HepG2 (cell line): Measurements from ENCODE around the gene MALRD1. TPM values are rescaled to one million over a fixed set of nuclear protein-coding genes. Genes with fewer than 3 reads are reported as not detected.

Experiments used
- AHR ChIP-seq: IDR thresholded peaks from 2 replicates; pipeline ENCODE4 v1.6.1; 2018; ENCODE audit warnings: missing genetic modification reagents, missing compliant biosample characterization
- ASH2L ChIP-seq: fragments of 300-600, 200-600 bp; sonication (generic); IDR thresholded peaks from 2 replicates; pipeline ENCODE4 v1.7.0; 2017; ENCODE audit warnings: low read depth, mild to moderate bottlenecking, moderate library complexity, mixed read lengths, low read length; ENCODE audit not compliant: insufficient read length
- CEBPB ChIP-seq: IDR thresholded peaks from 2 replicates; pipeline ENCODE4 v1.6.1; 2011; ENCODE audit warnings: low read depth, low read length, improper control_type of control experiment, borderline replicate concordance
- FOXA3 ChIP-seq: IDR thresholded peaks from 2 replicates; pipeline ENCODE4 v1.6.1; 2016; ENCODE audit warnings: missing genetic modification reagents, missing compliant biosample characterization
- KDM1A ChIP-seq: IDR thresholded peaks from 2 replicates; pipeline ENCODE4 v1.6.1; 2016; ENCODE audit warnings: missing compliant biosample characterization
- KMT2A ChIP-seq: sonication (generic); formaldehyde crosslinking; IDR thresholded peaks from 2 replicates; pipeline ENCODE4 v1.4.0; 2020; ENCODE audit warnings: missing genetic modification reagents
- MAFK ChIP-seq, 2 experiments: IDR thresholded peaks in 1 of 2; conservative IDR thresholded peaks in 1 of 2; 2 replicates each; pipeline ENCODE4 v1.6.1; 2011; ENCODE audit warnings: improper control_type of control experiment in 2 of 2, low read length in 2 of 2
- NFKBIZ ChIP-seq: IDR thresholded peaks from 2 replicates; pipeline ENCODE4 v1.6.1; 2018; ENCODE audit warnings: missing genetic modification reagents, missing compliant biosample characterization
- NKX3-1 ChIP-seq: sonication (generic); formaldehyde crosslinking; IDR thresholded peaks from 2 replicates; pipeline ENCODE4 v1.5.0; 2020; ENCODE audit warnings: missing genetic modification reagents
- NPAS2 ChIP-seq: sonication (generic); formaldehyde crosslinking; IDR thresholded peaks from 2 replicates; pipeline ENCODE4 v1.8.0; 2022; ENCODE audit warnings: mild to moderate bottlenecking, missing genetic modification reagents, borderline replicate concordance
- RFX3 ChIP-seq: IDR thresholded peaks from 2 replicates; pipeline ENCODE4 v1.6.1; 2016; ENCODE audit warnings: missing biosample characterization, missing genetic modification reagents
- SAFB2 ChIP-seq: sonication (generic); formaldehyde crosslinking; IDR thresholded peaks from 2 replicates; pipeline ENCODE4 v1.5.1; 2020; ENCODE audit warnings: missing genetic modification reagents, low read depth, mild to moderate bottlenecking, borderline replicate concordance
- SAP130 ChIP-seq: IDR thresholded peaks from 2 replicates; pipeline ENCODE4 v1.6.1; 2016; ENCODE audit warnings: low read depth
- SMARCE1 ChIP-seq: fragments of 450-650 bp; IDR thresholded peaks from 2 replicates; pipeline ENCODE4 v1.6.1; 2017; ENCODE audit warnings: borderline replicate concordance
- SOX5 ChIP-seq: IDR thresholded peaks from 2 replicates; pipeline ENCODE4 v1.6.1; 2016; ENCODE audit warnings: borderline replicate concordance
- TP53 ChIP-seq: sonication (generic); formaldehyde crosslinking; conservative IDR thresholded peaks from 2 replicates; pipeline ENCODE4 v1.4.0; 2020; ENCODE audit warnings: missing genetic modification reagents
- ZNF136 ChIP-seq: sonication (generic); formaldehyde crosslinking; IDR thresholded peaks from 2 replicates; pipeline ENCODE4 v1.8.1; 2022; ENCODE audit warnings: low read depth, mild to moderate bottlenecking, moderate library complexity, missing genetic modification reagents
- polyA plus RNA-seq, 8 experiments: library from polyadenylated mRNA; depleted of rRNA in 3 of 8; stranded (reverse) in 7 of 8; unstranded in 1 of 8; fragments of >200 nt; fragmentation: Illumina TruSeq in 4 of 8; extraction: Trizol in 4 of 8; gene quantifications; 2 replicates each; pipeline versions ENCODE4 v1.2.1 to v1.2.3, GENCODE V29; 2011 to 2016; ENCODE audit warnings: low read depth in 4 of 8, missing spikeins in 1 of 8, mixed read lengths in 1 of 8; ENCODE audit not compliant: insufficient read depth in 1 of 8
- total RNA-seq, 5 experiments: library from RNA; depleted of rRNA; stranded (reverse); fragments of >200 nt; fragmentation: Illumina TruSeq; extraction: Trizol; gene quantifications; 2 replicates each; pipeline ENCODE4 v1.2.3, GENCODE V29; 2016; ENCODE audit warnings: low read depth in 1 of 5
- TF ChIP-seq, protein P1 (sequence below): sonication (generic); formaldehyde crosslinking; IDR thresholded peaks from 2 replicates; pipeline ENCODE4 v1.4.0; 2020; ENCODE audit warnings: missing genetic modification reagents, borderline replicate concordance
- TF ChIP-seq, protein P2 (sequence below): sonication (generic); formaldehyde crosslinking; IDR thresholded peaks from 2 replicates; pipeline ENCODE4 v1.4.0; 2020; ENCODE audit warnings: missing genetic modification reagents
- TF ChIP-seq, protein P3 (sequence below): sonication (generic); formaldehyde crosslinking; IDR thresholded peaks from 2 replicates; pipeline ENCODE4 v1.4.0; 2020; ENCODE audit warnings: missing genetic modification reagents
- TF ChIP-seq, protein P4 (sequence below): sonication (generic); formaldehyde crosslinking; IDR thresholded peaks from 2 replicates; pipeline ENCODE4 v1.5.0; 2020; ENCODE audit warnings: mild to moderate bottlenecking, missing genetic modification reagents

The MALRD1 gene
- total and polyA plus RNA-seq, 2 of the 13 experiments (the other 11 are each of a cell fraction or from before 2014, with no cell fraction given) = 5.7 to 15.4 TPM

DNA sequence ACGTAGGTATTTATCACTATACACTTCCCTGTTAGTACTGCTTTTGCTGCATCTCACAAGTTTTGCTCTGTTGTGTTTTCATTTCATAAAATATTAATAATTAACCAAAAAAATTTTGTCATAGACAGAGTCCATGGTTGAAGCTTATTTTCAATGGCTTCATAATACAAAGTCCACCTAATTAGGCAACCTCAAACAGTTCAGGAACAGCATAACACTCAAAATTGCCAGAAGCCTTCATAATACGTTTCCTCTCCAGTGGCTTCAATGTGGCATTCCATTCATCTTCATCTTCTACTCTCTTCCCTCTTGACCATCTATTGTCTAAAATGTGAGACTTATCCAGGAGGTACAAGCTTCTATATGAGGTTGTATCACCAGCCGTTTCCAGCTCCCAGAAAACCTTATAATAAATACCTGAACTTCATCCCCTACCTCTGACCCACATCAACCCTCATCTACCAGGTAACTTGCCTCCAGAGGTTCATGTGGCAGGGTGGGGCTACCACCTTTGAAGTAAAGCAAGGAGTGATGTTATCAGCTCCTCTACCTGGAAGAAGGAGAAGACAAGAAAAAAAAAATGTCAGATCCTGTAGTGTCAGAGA is 337.3 kb downstream of the MALRD1 start (continued):
- TF ChIP-seq, protein P1, sequence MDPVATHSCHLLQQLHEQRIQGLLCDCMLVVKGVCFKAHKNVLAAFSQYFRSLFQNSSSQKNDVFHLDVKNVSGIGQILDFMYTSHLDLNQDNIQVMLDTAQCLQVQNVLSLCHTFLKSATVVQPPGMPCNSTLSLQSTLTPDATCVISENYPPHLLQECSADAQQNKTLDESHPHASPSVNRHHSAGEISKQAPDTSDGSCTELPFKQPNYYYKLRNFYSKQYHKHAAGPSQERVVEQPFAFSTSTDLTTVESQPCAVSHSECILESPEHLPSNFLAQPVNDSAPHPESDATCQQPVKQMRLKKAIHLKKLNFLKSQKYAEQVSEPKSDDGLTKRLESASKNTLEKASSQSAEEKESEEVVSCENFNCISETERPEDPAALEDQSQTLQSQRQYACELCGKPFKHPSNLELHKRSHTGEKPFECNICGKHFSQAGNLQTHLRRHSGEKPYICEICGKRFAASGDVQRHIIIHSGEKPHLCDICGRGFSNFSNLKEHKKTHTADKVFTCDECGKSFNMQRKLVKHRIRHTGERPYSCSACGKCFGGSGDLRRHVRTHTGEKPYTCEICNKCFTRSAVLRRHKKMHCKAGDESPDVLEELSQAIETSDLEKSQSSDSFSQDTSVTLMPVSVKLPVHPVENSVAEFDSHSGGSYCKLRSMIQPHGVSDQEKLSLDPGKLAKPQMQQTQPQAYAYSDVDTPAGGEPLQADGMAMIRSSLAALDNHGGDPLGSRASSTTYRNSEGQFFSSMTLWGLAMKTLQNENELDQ (CRISPR knock-in tag) = no peak
- no peak for TF ChIP-seq SMARCE1
- TF ChIP-seq NKX3-1 (CRISPR knock-in tag) = no peak
- no peak for TF ChIP-seq SAFB2 (CRISPR knock-in tag)
- no peak for TF ChIP-seq KMT2A (CRISPR knock-in tag)
- no peak for TF ChIP-seq TP53 (CRISPR knock-in tag)
- TF ChIP-seq ZNF136 (CRISPR knock-in tag) = no peak
- TF ChIP-seq NPAS2 (CRISPR knock-in tag) = no peak
- TF ChIP-seq, protein P2, sequence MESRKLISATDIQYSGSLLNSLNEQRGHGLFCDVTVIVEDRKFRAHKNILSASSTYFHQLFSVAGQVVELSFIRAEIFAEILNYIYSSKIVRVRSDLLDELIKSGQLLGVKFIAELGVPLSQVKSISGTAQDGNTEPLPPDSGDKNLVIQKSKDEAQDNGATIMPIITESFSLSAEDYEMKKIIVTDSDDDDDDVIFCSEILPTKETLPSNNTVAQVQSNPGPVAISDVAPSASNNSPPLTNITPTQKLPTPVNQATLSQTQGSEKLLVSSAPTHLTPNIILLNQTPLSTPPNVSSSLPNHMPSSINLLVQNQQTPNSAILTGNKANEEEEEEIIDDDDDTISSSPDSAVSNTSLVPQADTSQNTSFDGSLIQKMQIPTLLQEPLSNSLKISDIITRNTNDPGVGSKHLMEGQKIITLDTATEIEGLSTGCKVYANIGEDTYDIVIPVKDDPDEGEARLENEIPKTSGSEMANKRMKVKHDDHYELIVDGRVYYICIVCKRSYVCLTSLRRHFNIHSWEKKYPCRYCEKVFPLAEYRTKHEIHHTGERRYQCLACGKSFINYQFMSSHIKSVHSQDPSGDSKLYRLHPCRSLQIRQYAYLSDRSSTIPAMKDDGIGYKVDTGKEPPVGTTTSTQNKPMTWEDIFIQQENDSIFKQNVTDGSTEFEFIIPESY (CRISPR knock-in tag) = no peak
- no peak for TF ChIP-seq RFX3 (CRISPR knock-in tag)
- no peak for TF ChIP-seq NFKBIZ (CRISPR knock-in tag)
- TF ChIP-seq AHR (CRISPR knock-in tag) = no peak
- TF ChIP-seq FOXA3 (CRISPR knock-in tag) = 0 out of 2 replicates have a peak, but pooled peaks have one; percentile 9
- TF ChIP-seq CEBPB = peak; percentile 74
- TF ChIP-seq ASH2L = peak; percentile 46
- no peak for TF ChIP-seq MAFK (conservative IDR thresholded peaks at IDR 0.05 in 1 of 2, IDR thresholded peaks at IDR 0.05 in 1 of 2; ENCODE audit: low read length in 2 of 2)
- TF ChIP-seq SAP130 (CRISPR knock-in tag) = peak; percentile 24; the same call in 1 of the 2 replicates
- TF ChIP-seq, protein P3, sequence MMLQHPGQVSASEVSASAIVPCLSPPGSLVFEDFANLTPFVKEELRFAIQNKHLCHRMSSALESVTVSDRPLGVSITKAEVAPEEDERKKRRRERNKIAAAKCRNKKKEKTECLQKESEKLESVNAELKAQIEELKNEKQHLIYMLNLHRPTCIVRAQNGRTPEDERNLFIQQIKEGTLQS = no peak
- TF ChIP-seq KDM1A (CRISPR knock-in tag) = no peak
- TF ChIP-seq, protein P4, sequence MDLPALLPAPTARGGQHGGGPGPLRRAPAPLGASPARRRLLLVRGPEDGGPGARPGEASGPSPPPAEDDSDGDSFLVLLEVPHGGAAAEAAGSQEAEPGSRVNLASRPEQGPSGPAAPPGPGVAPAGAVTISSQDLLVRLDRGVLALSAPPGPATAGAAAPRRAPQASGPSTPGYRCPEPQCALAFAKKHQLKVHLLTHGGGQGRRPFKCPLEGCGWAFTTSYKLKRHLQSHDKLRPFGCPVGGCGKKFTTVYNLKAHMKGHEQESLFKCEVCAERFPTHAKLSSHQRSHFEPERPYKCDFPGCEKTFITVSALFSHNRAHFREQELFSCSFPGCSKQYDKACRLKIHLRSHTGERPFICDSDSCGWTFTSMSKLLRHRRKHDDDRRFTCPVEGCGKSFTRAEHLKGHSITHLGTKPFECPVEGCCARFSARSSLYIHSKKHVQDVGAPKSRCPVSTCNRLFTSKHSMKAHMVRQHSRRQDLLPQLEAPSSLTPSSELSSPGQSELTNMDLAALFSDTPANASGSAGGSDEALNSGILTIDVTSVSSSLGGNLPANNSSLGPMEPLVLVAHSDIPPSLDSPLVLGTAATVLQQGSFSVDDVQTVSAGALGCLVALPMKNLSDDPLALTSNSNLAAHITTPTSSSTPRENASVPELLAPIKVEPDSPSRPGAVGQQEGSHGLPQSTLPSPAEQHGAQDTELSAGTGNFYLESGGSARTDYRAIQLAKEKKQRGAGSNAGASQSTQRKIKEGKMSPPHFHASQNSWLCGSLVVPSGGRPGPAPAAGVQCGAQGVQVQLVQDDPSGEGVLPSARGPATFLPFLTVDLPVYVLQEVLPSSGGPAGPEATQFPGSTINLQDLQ (CRISPR knock-in tag) = no peak
- peak; percentile 44; the same call in 1 of the 2 replicates for TF ChIP-seq SOX5
